ENCODE data around the gene PIP4K2A.
A peak's percentile ranks its signal among the peaks of the same experiment; 100 is the strongest.
"Not testable (repeated sequence)": the region's sequence is repeated elsewhere in the genome, so short reads cannot be mapped to it uniquely, and the experiment has no call there.

The PIP4K2A gene

GRCh38 chr10:22714479-22715289 is at the start of gene PIP4K2A:
Gene PIP4K2A (minus strand): TSS chr10:22714578. CDS start chr10:22714326, 252 bp downstream.
- peak; percentile 16 for DNase-seq

GRCh38 chr10:22761569-22762220 is 47.3 kb upstream of the PIP4K2A start:
- no peak for DNase-seq

- DNase-seq = no peak
These were observed 45.6 kb upstream of the PIP4K2A start for GRCh38 chr10:22760025-22760424.

GRCh38 chr10:22758867-22759266 is 44.5 kb upstream of the PIP4K2A start:
- no peak for DNase-seq

- DNase-seq = no peak
These were observed 39.9 kb upstream of the PIP4K2A start for GRCh38 chr10:22754296-22754695.

GRCh38 chr10:22753786-22754185 is 39.4 kb upstream of the PIP4K2A start:
- DNase-seq = no peak

- no peak for DNase-seq
These were observed 38.0 kb upstream of the PIP4K2A start for GRCh38 chr10:22752272-22752889.

- no peak for DNase-seq
These were observed 35.8 kb upstream of the PIP4K2A start for GRCh38 chr10:22750131-22750530.

- DNase-seq = not testable (repeated sequence)
These were observed 30.5 kb upstream of the PIP4K2A start for GRCh38 chr10:22744858-22745257.

- DNase-seq = no peak
These were observed 28.3 kb upstream of the PIP4K2A start for GRCh38 chr10:22742678-22743077.

- not testable (repeated sequence) for DNase-seq
These were observed 27.3 kb upstream of the PIP4K2A start for GRCh38 chr10:22741631-22742030.

- no peak for DNase-seq
These were observed 25.8 kb upstream of the PIP4K2A start for GRCh38 chr10:22740180-22740579.

GRCh38 chr10:22737587-22737986 is 23.2 kb upstream of the PIP4K2A start:
- no peak for DNase-seq

GRCh38 chr10:22736134-22736533 is 21.8 kb upstream of the PIP4K2A start:
- no peak for DNase-seq

- no peak for DNase-seq
These were observed 19.6 kb upstream of the PIP4K2A start for GRCh38 chr10:22733992-22734391.

GRCh38 chr10:22727663-22728062 is 13.3 kb upstream of the PIP4K2A start:
- DNase-seq = no peak

GRCh38 chr10:22727112-22727511 is 12.7 kb upstream of the PIP4K2A start:
- no peak for DNase-seq

GRCh38 chr10:22724773-22725172 is 10.4 kb upstream of the PIP4K2A start:
- DNase-seq = no peak

GRCh38 chr10:22723783-22724182 is 9.4 kb upstream of the PIP4K2A start:
- no peak for DNase-seq

GRCh38 chr10:22723343-22723779 is 9.0 kb upstream of the PIP4K2A start:
- no peak for DNase-seq

GRCh38 chr10:22722626-22723169 is 8.3 kb upstream of the PIP4K2A start:
- no peak for DNase-seq

- DNase-seq = no peak
These were observed 6.3 kb upstream of the PIP4K2A start for GRCh38 chr10:22720667-22721066.

- DNase-seq = no peak
These were observed 5.1 kb upstream of the PIP4K2A start for GRCh38 chr10:22719406-22720042.

All from NCI-H526 treated with DMSO at 0.1 percent for 48 hours (cell line).